DND-41 (cell line): ENCODE measurements around the gene NFKB1.

Experiments used
- CTCF ChIP-seq: IDR thresholded peaks from 2 replicates; pipeline ENCODE4 v1.5.1; 2012; ENCODE audit warnings: borderline replicate concordance, low read length, moderate library complexity, mild to moderate bottlenecking; ENCODE audit not compliant: poor library complexity, severe bottlenecking; ENCODE audit errors: extremely low read depth
- EZH2 ChIP-seq: IDR thresholded peaks from 3 replicates; pipeline ENCODE4 v1.6.1; 2012; ENCODE audit warnings: borderline replicate concordance, low read depth, mild to moderate bottlenecking, moderate library complexity, low read length, inconsistent platforms; ENCODE audit not compliant: severe bottlenecking

DNA sequence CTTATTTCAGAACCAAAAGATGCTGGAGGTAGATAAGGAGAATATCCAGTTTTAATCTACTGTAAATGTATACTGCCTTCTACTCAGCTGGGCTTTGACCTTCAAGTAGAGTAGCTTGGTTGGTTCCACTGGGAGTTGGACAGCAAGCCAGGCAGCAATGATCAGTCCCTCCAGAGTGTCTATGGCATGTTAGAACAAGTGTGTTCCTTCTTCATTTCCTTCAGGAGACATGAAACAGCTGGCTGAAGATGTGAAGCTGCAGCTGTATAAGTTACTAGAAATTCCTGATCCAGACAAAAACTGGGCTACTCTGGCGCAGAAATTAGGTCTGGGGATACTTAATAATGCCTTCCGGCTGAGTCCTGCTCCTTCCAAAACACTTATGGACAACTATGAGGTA is 111.1 kb downstream of the NFKB1 start:
- TF ChIP-seq CTCF (no peak), EZH2 (no peak)
